Measurements from ENCODE around the gene TRAPPC4.
A peak's percentile ranks its signal among the peaks of the same experiment; 100 is the strongest.
"Not testable (repeated sequence)": the region's sequence is repeated elsewhere in the genome, so short reads cannot be mapped to it uniquely, and the experiment has no call there.

The TRAPPC4 gene

GRCh38 chr11:119018074-119018938, at the start of gene TRAPPC4, which contains the start of gene RPS25:
TRAPPC4 (plus strand) TSS chr11:119018766; CDS start chr11:119018796, 30 bp downstream.
RPS25 (minus strand) TSS chr11:119018343; CDS start chr11:119018284, 59 bp downstream.
- peak; percentile 91 for DNase-seq (ENCODE audit: low read depth in 2 of 2)

GRCh38 chr11:118969508-118969907, 49.1 kb upstream of the TRAPPC4 start:
- not testable (repeated sequence) for DNase-seq (ENCODE audit: low read depth in 2 of 2)

GRCh38 chr11:118971646-118972045, 46.9 kb upstream of the TRAPPC4 start, which contains the start of gene FOXR1:
FOXR1 (plus strand) TSS chr11:118971761; CDS start chr11:118971932, 171 bp downstream.
- no peak for DNase-seq (ENCODE audit: low read depth in 2 of 2)

GRCh38 chr11:118973985-118974384, 44.6 kb upstream of the TRAPPC4 start:
- no peak for DNase-seq (ENCODE audit: low read depth in 2 of 2)

GRCh38 chr11:118975771-118976709, 42.5 kb upstream of the TRAPPC4 start:
- DNase-seq (ENCODE audit: low read depth in 2 of 2), result no peak

- no peak for DNase-seq (ENCODE audit: low read depth in 2 of 2)
These were observed 39.1 kb upstream of the TRAPPC4 start for GRCh38 chr11:118979434-118979833.

GRCh38 chr11:118980191-118980881, 38.2 kb upstream of the TRAPPC4 start:
- no peak for DNase-seq (ENCODE audit: low read depth in 2 of 2)

GRCh38 chr11:118984337-118984736, 34.2 kb upstream of the TRAPPC4 start:
- not testable (repeated sequence) for DNase-seq (ENCODE audit: low read depth in 2 of 2)

GRCh38 chr11:118984825-118985224, 33.7 kb upstream of the TRAPPC4 start:
- DNase-seq (ENCODE audit: low read depth in 2 of 2), result no peak

GRCh38 chr11:118988280-118988679, 30.3 kb upstream of the TRAPPC4 start:
- DNase-seq (ENCODE audit: low read depth in 2 of 2), result no peak

GRCh38 chr11:118991486-118992038, 27.0 kb upstream of the TRAPPC4 start:
- not testable (repeated sequence) for DNase-seq (ENCODE audit: low read depth in 2 of 2)

GRCh38 chr11:118996926-118997626, 21.5 kb upstream of the TRAPPC4 start:
- peak in 1 of 2 experiments; percentile 26 for DNase-seq (ENCODE audit: low read depth in 2 of 2)

GRCh38 chr11:118997627-118998387, 20.8 kb upstream of the TRAPPC4 start, which contains the start of gene CENATAC:
CENATAC (plus strand) TSS chr11:118998138; CDS start chr11:118998198, 60 bp downstream.
- DNase-seq (ENCODE audit: low read depth in 2 of 2), result peak; percentile 91 to 96

GRCh38 chr11:118998388-118998717, 20.2 kb upstream of the TRAPPC4 start:
- DNase-seq (ENCODE audit: low read depth in 2 of 2), result no peak

GRCh38 chr11:118998822-118999221, 19.7 kb upstream of the TRAPPC4 start:
- no peak for DNase-seq (ENCODE audit: low read depth in 2 of 2)

- no peak for DNase-seq (ENCODE audit: low read depth in 2 of 2)
These were observed 17.7 kb upstream of the TRAPPC4 start for GRCh38 chr11:119000906-119001305.

- no peak for DNase-seq (ENCODE audit: low read depth in 2 of 2)
These were observed 11.9 kb upstream of the TRAPPC4 start for GRCh38 chr11:119006656-119007055.

GRCh38 chr11:119011476-119012053, 7.0 kb upstream of the TRAPPC4 start:
- no peak for DNase-seq (ENCODE audit: low read depth in 2 of 2)

GRCh38 chr11:119012629-119013170, 5.9 kb upstream of the TRAPPC4 start:
- no peak for DNase-seq (ENCODE audit: low read depth in 2 of 2)

Data from stimulated activated CD4-positive, alpha-beta T cell treated with anti-CD3 and anti-CD28 coated beads, Interleukin-12 subunit alpha, Interleukin-12 subunit beta, amount 100 ng/mL, for 24 hours (primary cell).